Suprapubic skin (tissue), 4 donors: ENCODE results near the gene RASL12. TPM values are rescaled to one million over a fixed set of nuclear protein-coding genes. Genes with fewer than 3 reads are reported as not detected.
"Not testable (repeated sequence)": the region's sequence is repeated elsewhere in the genome, so short reads cannot be mapped to it uniquely, and the experiment has no call there.

ENCODE experiments used
- DNase-seq, 2 donors: peaks; one replicate each; pipeline ENCODE4 v3.0.0-alpha.2; 2019; ENCODE audit warnings: low spot score in 2 of 2
- H3K27ac ChIP-seq: fragments of 200-600 bp; sonication (generic); one replicate; pipeline ENCODE4 v1.5.1; 2019
- H3K27me3 ChIP-seq: fragments of 200-600 bp; sonication (generic); one replicate; pipeline ENCODE4 v1.5.1; 2019
- H3K36me3 ChIP-seq: fragments of 200-600 bp; sonication (generic); one replicate; pipeline ENCODE4 v1.5.1; 2019
- H3K4me1 ChIP-seq: fragments of 200-600 bp; sonication (generic); one replicate; pipeline ENCODE4 v1.5.1; 2019
- H3K4me3 ChIP-seq: fragments of 200-600 bp; sonication (generic); one replicate; pipeline ENCODE4 v1.5.1; 2019; ENCODE audit warnings: mild to moderate bottlenecking
- H3K9me3 ChIP-seq: fragments of 200-600 bp; sonication (generic); one replicate; pipeline ENCODE4 v1.5.1; 2019
- CTCF ChIP-seq, 2 donors: fragments of 200-600 bp in 1 of 2; fragments of 450-650 bp in 1 of 2; sonication (generic) in 1 of 2; IDR thresholded peaks; one replicate each; pipeline ENCODE4 v1.5.1; 2016 to 2019; ENCODE audit warnings: antibody characterized with exemption in 2 of 2, mild to moderate bottlenecking in 1 of 2, moderate library complexity in 1 of 2
- EP300 ChIP-seq: sonication (generic); formaldehyde crosslinking; IDR thresholded peaks from one replicate; pipeline ENCODE4 v1.6.1; 2017; ENCODE audit warnings: antibody characterized with exemption
- POLR2A ChIP-seq, 2 donors: fragments of 450-650 bp; IDR thresholded peaks; one replicate each; pipeline ENCODE4 v1.6.1; 2017; ENCODE audit warnings: antibody characterized with exemption in 2 of 2, mild to moderate bottlenecking in 2 of 2, moderate library complexity in 2 of 2
- POLR2AphosphoS5 ChIP-seq, 3 donors: sonication (generic); formaldehyde crosslinking; IDR thresholded peaks; one replicate each; pipeline ENCODE4 v1.6.1; 2017; ENCODE audit warnings: antibody characterized with exemption in 3 of 3
- WGBS: methylation state at CpG from one replicate; pipeline ENCODE4 v1.1.5; 2018; 5-methylcytosine and 5-hydroxymethylcytosine counted together
- total RNA-seq, 4 donors: library from RNA; depleted of rRNA; stranded (reverse); fragments of >200 nt; gene quantifications; one replicate each; pipeline ENCODE4 v1.1.0, GENCODE V29; 2016

Gene RASL12
- total RNA-seq, 4 donors from 2014 or later: 4.8 to 9.7 (median 6.7) TPM

GRCh38 chr15:65026756-65027155, 41.0 kb downstream of the RASL12 start:
- DNase-seq: no peak
- 85% methylated on average over 6 of the region's 6 CpGs for WGBS
- H3K4me3 ChIP-seq: no peak overlapping the region
- TF ChIP-seq CTCF (IDR thresholded peaks at IDR 0.05) (no peak), EP300 (no peak), POLR2A (IDR thresholded peaks at IDR 0.05) (no peak), POLR2AphosphoS5 (IDR thresholded peaks at IDR 0.05) (no peak)
- H3K4me1 ChIP-seq: peaks cover 13% of the 10 kb centered on the region
- no peaks in the 10 kb centered on the region for H3K27me3 ChIP-seq
- no peaks in the 10 kb centered on the region for H3K9me3 ChIP-seq
- no peak overlapping the region for H3K27ac ChIP-seq
- peaks cover 39% of the 10 kb centered on the region for H3K36me3 ChIP-seq

- TF ChIP-seq CTCF (IDR thresholded peaks at IDR 0.05) (no peak), POLR2A (IDR thresholded peaks at IDR 0.05) (no peak), EP300 (no peak), POLR2AphosphoS5 (IDR thresholded peaks at IDR 0.05) (no peak)
- H3K27me3 ChIP-seq: no peaks in the 10 kb centered on the region
- DNase-seq: no peak
- H3K4me1 ChIP-seq: no peaks in the 10 kb centered on the region
- H3K27ac ChIP-seq: no peak overlapping the region
- H3K36me3 ChIP-seq: peaks cover 79% of the 10 kb centered on the region
- no peak overlapping the region for H3K4me3 ChIP-seq
- no peaks in the 10 kb centered on the region for H3K9me3 ChIP-seq
These were observed 46.3 kb downstream of the RASL12 start for GRCh38 chr15:65021488-65021887.

- Histone ChIP-seq H3K27ac (no peak overlapping the region), H3K36me3 (peaks cover 77% of the 10 kb centered on the region), H3K4me1 (no peaks in the 10 kb centered on the region), H3K27me3 (no peaks in the 10 kb centered on the region), H3K4me3 (no peak overlapping the region), H3K9me3 (no peaks in the 10 kb centered on the region)
- 67% methylated on average over 1 of the region's 1 CpG for WGBS
- TF ChIP-seq POLR2AphosphoS5 (IDR thresholded peaks at IDR 0.05) (no peak), EP300 (no peak), CTCF (IDR thresholded peaks at IDR 0.05) (no peak), POLR2A (IDR thresholded peaks at IDR 0.05) (no peak)
- no peak for DNase-seq
These were observed 47.4 kb downstream of the RASL12 start for GRCh38 chr15:65020419-65020818.

- H3K4me1 ChIP-seq, H3K27ac ChIP-seq, H3K4me3 ChIP-seq, DNase-seq, H3K27me3 ChIP-seq, H3K9me3 ChIP-seq: not testable (repeated sequence)
- 93% methylated on average over 4 of the region's 4 CpGs for WGBS
- H3K36me3 ChIP-seq: peaks cover 39% of the 10 kb centered on the region
These were observed 56.6 kb downstream of the RASL12 start for GRCh38 chr15:65011198-65011597.

- Histone ChIP-seq H3K27ac (no peak overlapping the region), H3K27me3 (no peaks in the 10 kb centered on the region), H3K9me3 (no peaks in the 10 kb centered on the region), H3K4me3 (no peak overlapping the region), H3K4me1 (no peaks in the 10 kb centered on the region), H3K36me3 (peaks cover 30% of the 10 kb centered on the region)
- DNase-seq: no peak
- WGBS: 56% methylated on average over 2 of the region's 2 CpGs
- TF ChIP-seq EP300 (no peak), CTCF (IDR thresholded peaks at IDR 0.05) (no peak), POLR2AphosphoS5 (IDR thresholded peaks at IDR 0.05) (no peak), POLR2A (IDR thresholded peaks at IDR 0.05) (no peak)
These were observed 58.8 kb downstream of the RASL12 start for GRCh38 chr15:65008983-65009382.

GRCh38 chr15:65006876-65007275, 60.9 kb downstream of the RASL12 start:
- no peak overlapping the region for H3K27ac ChIP-seq
- peaks cover 25% of the 10 kb centered on the region for H3K36me3 ChIP-seq
- TF ChIP-seq POLR2AphosphoS5 (IDR thresholded peaks at IDR 0.05): no peak
- TF ChIP-seq POLR2A (IDR thresholded peaks at IDR 0.05): no peak
- TF ChIP-seq CTCF (IDR thresholded peaks at IDR 0.05): no peak
- TF ChIP-seq EP300: no peak
- WGBS: 71% methylated on average over 3 of the region's 3 CpGs
- DNase-seq: no peak
- no peaks in the 10 kb centered on the region for H3K27me3 ChIP-seq
- H3K4me3 ChIP-seq: no peak overlapping the region
- no peaks in the 10 kb centered on the region for H3K9me3 ChIP-seq
- no peaks in the 10 kb centered on the region for H3K4me1 ChIP-seq
